Measurements from ENCODE around the gene KRTAP10-3. TPM values are rescaled to one million over a fixed set of nuclear protein-coding genes. Genes with fewer than 3 reads are reported as not detected.

The KRTAP10-3 gene
- total and polyA plus RNA-seq, 2 of the 13 experiments (the other 11 are each of a cell fraction or from before 2014, with no cell fraction given), result not detected

GRCh38 chr21:44510508-44511218 lies 47.9 kb downstream of the KRTAP10-3 start (continued):
- TF ChIP-seq GZF1 (CRISPR knock-in tag; IDR thresholded peaks at IDR 0.05) (no peak), SSRP1 (CRISPR knock-in tag; IDR thresholded peaks at IDR 0.05) (no peak), PAWR (CRISPR knock-in tag; IDR thresholded peaks at IDR 0.05; ENCODE audit: borderline replicate concordance) (no peak), SOX5 (CRISPR knock-in tag; IDR thresholded peaks at IDR 0.05; ENCODE audit: borderline replicate concordance) (no peak), GTF2F1 (IDR thresholded peaks at IDR 0.05; ENCODE audit: low read length) (no peak), ZNF414 (CRISPR knock-in tag; IDR thresholded peaks at IDR 0.05) (0 out of 2 replicates have a peak, but pooled peaks have one; percentile 22), TFAP4 (IDR thresholded peaks at IDR 0.05; ENCODE audit: borderline replicate concordance, low read depth) (peak; percentile 70; the same call in 1 of the 2 replicates), AKNA (CRISPR knock-in tag; IDR thresholded peaks at IDR 0.05; ENCODE audit: borderline replicate concordance) (no peak), POGK (CRISPR knock-in tag; conservative IDR thresholded peaks at IDR 0.05) (0 out of 2 replicates have a peak, but pooled peaks have one; percentile 51), THAP11 (CRISPR knock-in tag; IDR thresholded peaks at IDR 0.05) (no peak), THAP9 (CRISPR knock-in tag; IDR thresholded peaks at IDR 0.05; ENCODE audit: borderline replicate concordance) (no peak), ATF3 (CRISPR knock-in tag; IDR thresholded peaks at IDR 0.05) (no peak), ZFP90 (CRISPR knock-in tag; IDR thresholded peaks at IDR 0.05; ENCODE audit: borderline replicate concordance) (no peak; the same call in 1 of the 2 replicates), MLX (CRISPR knock-in tag; IDR thresholded peaks at IDR 0.05) (no peak), ZNF713 (CRISPR knock-in tag; IDR thresholded peaks at IDR 0.05) (no peak), PHF20 (CRISPR knock-in tag; IDR thresholded peaks at IDR 0.05) (no peak)
